Activated naive CD4-positive, alpha-beta T cell treated with anti-CD3 and anti-CD28 coated beads, Interleukin-2, amount 50 U/mL, for 72 hours (primary cell): ENCODE results near the gene APC2. TPM values are rescaled to one million over a fixed set of nuclear protein-coding genes. Genes with fewer than 3 reads are reported as not detected.
A peak's percentile ranks its signal among the peaks of the same experiment; 100 is the strongest.

Source experiments
- ATAC-seq, 2 donors: fragments of 150-1000 bp; cut with Tn5 transposase; 2 replicates each; pipeline ENCODE4 v1.10.0; 2021; ENCODE audit warnings: mild to moderate bottlenecking in 2 of 2, moderate library complexity in 2 of 2
- DNase-seq, 2 donors: peaks; one replicate each; pipeline ENCODE4 v3.0.0; 2021 to 2022; ENCODE audit warnings: low spot score in 2 of 2
- H3K27ac Mint-ChIP-seq, 2 donors: one replicate each; pipeline ENCODE4 v1.8.0; 2022; ENCODE audit warnings: mild to moderate bottlenecking in 2 of 2, mixed read lengths in 2 of 2
- H3K36me3 Mint-ChIP-seq, 2 donors: one replicate each; pipeline ENCODE4 v1.8.0; 2022; ENCODE audit warnings: mixed read lengths in 2 of 2
- H3K9me3 Mint-ChIP-seq, 2 donors: one replicate each; pipeline ENCODE4 v1.8.0; 2022; ENCODE audit warnings: mixed read lengths in 2 of 2
- total RNA-seq, 2 donors: library from RNA; stranded (reverse); gene quantifications; one replicate each; pipeline ENCODE4 v1.2.3, GENCODE V29; 2022

APC2 gene
- total RNA-seq, 2 donors from 2014 or later, result 0.09 to 0.14 TPM

DNA sequence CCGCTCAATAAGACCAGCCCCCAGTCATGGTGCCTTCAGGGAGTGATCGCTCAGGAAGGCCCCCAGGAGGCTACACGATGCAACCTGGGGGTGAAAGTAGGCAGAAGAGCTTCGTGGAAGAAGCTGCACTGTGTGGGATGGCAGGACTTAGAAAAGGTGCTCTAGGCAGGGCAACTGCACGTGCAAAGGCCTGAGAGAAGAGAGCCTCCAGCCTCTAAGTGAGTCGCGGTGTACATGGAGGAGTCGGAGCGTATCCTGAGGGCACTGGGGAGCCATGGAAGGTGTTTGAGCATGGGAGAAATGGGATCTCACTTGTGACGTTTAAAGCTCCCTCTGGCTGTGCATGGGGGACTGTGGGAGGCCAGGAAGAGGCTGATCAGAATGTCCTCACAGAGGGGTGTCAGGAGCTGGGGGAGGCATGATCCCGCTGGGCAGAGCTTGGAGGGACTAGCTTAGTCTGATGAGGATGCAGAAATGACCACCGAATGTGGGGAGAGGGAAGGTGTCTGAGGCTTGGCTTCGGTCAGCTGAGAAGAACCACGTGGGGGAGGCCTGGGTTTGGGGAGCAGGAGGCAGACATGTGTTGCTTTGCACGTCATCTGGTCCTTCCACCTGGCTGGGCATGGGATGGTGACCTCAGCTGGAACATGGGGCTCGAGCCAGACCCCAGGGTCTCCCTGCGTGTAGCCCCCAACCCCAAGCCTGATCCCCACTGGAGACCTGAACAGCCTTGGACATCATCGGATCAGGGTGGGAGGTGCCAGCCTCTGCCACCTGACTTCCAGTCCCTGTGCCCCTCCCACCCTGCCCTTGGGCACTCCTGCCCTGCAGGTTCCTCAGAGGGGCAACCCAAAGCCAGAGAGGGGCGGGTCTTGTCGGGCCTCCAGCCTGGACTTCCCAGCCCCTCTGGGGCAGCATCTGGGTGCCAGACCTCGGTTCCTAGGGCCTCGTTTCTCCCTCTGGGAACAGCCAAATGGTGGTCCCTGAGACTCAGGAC, 1.1 kb downstream of the APC2 start:
- ATAC-seq (no peak), DNase-seq (no peak)
- Mint-ChIP-seq H3K27ac (no peak overlapping the region), H3K36me3 (peaks cover 0 to 7% of the 10 kb centered on the region in 2 donors), H3K9me3 (no peaks in the 10 kb centered on the region)

DNA sequence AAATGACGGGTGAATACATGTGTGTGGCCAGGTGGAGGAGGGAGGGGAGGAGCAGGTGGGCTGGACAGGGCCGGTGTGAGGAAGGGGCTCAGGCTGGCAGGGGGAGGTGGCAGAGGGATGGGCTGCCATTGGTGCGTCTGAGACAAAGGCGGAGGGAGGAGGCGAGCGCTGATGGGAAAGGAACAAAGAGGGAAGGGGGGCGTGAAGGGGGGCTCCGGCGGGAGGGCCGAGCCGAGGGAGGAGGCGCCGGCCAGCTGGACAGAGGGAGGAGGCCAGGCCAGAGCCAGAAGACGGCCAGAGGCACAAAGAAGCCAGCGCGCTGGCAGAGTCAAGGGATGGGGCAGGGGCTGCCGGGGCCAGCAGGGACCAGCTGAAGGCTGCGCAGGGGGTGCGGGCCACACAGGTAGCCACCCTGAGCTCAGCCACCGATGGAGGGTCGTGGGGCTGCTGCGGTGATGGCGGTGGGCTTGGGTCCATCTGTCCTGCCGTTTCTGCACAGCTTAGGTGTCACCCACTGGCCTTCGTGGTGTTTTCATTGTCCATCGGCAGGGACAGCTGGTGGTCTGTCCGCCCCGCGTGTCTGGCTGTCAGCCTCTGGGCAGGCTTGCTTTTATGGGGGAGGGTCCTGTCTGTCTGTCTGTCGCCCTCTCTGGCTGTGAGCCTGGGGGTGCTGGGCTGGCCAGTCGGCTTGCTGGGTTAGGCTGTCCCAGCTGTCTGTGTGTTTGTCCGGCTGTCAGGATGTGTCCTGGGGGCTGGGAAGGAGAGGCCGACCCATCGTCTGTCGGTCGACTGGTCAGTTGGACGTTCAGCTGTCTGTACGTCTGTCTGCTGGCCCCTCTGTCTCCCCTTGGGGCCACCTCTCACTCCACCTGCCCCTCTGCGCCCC, 2.2 kb downstream of the APC2 start:
- Mint-ChIP-seq H3K36me3 (peaks cover 0 to 7% of the 10 kb centered on the region in 2 donors), H3K27ac (no peak overlapping the region), H3K9me3 (no peaks in the 10 kb centered on the region)
- DNase-seq (no peak), ATAC-seq (no peak)

DNA sequence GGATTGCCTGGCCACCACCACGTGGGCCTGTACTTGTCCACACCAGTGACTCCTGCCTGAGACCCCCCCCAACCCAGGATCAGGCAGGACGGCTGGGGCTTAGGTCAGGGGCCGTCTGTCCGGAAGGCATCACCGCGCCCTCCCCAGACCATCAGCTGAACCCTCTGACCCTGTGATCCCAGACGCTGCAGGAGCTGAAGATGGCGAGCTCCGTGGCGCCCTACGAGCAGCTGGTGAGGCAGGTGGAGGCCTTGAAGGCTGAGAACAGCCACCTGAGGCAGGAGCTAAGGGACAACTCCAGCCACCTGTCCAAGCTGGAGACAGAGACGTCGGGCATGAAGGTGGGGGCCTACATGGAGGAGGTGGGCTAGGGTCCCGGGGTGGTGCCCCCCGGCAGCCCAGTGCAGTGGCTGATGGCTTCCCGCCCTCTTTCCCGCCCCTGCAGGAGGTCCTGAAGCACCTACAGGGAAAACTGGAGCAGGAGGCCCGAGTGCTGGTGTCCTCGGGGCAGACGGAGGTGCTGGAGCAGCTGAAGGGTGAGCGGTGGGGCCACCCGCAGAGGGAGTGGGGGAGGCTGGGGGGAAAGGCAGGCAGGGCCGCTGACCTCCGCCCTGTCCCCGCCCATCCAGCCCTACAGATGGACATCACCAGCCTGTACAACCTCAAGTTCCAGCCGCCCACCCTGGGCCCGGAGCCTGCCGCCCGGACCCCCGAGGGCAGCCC, 3.0 kb downstream of the APC2 start:
- ATAC-seq (no peak), DNase-seq (no peak)
- H3K9me3 Mint-ChIP-seq, result no peaks in the 10 kb centered on the region
- no peak overlapping the region for H3K27ac Mint-ChIP-seq
- H3K36me3 Mint-ChIP-seq, result peaks cover 0 to 7% of the 10 kb centered on the region in 2 donors

DNA sequence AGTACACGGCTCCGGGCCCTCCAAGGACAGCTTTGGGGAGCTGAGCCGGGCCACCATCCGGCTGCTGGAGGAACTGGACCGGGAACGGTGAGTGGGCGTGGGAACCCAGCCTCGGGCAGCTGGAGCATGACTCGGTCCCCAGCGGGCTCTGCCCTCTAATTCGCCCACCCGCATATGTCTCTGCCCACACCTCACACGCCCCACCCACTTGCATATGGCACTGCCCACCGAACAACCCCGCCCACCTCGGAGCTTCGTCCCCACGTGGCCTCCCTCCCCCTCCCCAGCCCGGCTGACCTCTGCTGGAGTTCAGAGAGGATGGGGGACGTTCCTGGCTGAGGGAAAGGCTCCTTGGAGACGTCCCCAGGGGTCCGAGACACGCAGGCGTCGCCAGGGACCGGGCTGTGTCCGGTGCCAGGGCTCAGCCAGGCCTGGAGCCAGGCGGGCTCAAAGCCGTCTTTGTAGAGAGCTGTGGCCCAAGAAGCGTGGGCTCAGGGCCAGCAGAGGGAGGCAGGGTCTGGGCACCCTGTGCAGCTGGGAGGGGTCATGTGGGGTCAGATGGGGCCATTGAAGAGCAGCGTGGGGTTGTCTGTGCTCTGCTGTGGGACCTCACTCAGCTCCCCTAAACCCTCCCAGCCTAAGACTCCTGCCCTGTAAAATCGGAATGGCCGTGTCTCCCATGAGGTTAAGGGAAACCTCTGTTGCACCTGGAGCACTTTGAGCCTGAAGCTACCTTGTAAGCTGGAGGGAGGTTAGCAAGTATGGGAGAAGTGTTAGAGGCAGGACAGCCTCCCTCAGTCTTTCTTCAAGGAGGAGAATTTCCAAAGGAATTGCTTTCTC, 3.8 kb downstream of the APC2 start:
- no peak overlapping the region for H3K27ac Mint-ChIP-seq
- no peak for ATAC-seq
- no peak for DNase-seq
- no peaks in the 10 kb centered on the region for H3K9me3 Mint-ChIP-seq
- H3K36me3 Mint-ChIP-seq, result peaks cover 0 to 7% of the 10 kb centered on the region in 2 donors

DNA sequence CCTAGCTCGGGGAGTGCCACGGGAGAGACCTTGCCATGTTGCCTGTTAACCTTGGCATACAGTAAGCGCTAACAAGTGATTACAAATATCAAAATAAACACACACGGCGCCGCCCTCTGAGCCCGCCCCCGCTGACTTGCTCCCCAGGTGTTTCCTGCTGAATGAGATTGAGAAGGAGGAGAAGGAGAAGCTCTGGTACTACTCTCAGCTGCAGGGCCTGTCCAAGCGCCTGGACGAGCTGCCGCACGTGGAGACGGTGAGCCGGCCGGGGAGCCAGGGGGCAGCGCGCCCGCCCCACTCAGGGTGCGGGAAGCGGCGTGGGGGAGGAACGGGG, 5.0 kb downstream of the APC2 start:
- Mint-ChIP-seq H3K27ac (no peak overlapping the region), H3K9me3 (no peaks in the 10 kb centered on the region), H3K36me3 (peaks cover 0 to 7% of the 10 kb centered on the region in 2 donors)
- DNase-seq (no peak), ATAC-seq (peak in 1 of 2 donors; percentile 7)

DNA sequence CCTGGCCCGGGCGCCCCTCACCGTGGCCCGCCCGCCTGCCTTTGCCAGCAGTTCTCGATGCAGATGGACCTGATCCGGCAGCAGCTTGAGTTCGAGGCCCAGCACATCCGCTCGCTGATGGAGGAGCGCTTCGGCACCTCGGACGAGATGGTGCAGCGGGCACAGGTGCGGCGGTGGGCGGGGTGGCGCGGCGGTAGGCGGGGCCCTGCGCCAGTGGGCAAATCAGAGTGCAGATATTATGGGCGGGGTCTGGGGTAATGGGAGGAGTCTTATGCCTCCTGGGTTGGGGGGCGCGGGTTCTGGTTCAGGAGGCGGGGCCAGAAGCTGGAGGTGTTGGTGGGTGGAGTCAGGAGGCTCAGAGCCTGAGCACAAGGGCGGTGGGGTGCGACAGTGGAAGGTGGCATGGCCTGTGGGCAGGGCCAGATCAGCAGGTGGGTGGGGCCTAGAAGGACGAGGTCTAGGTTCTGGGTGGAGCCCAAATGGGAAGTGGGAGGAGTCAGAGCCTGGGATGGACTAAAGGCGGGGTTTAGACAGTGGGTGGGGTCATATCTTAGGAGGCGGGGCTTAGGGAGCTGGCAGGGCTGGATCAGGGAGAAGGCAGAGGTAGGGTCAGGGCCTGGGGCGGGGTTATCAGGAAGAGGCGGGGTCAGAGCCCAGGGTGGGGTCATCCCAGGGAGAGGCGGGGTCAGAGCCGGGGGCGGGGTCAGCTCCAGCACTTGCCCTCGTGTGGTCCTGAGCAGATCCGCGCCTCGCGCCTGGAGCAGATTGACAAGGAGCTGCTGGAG, 5.6 kb downstream of the APC2 start:
- ATAC-seq (peak; percentile 52 to 69), DNase-seq (peak in 1 of 2 donors; percentile 74)
- peaks cover 0 to 4% of the 10 kb centered on the region in 2 donors for H3K36me3 Mint-ChIP-seq
- no peak overlapping the region for H3K27ac Mint-ChIP-seq
- H3K9me3 Mint-ChIP-seq, result no peaks in the 10 kb centered on the region

GRCh38 chr19:1456121-1456900, 6.4 kb downstream of the APC2 start:
- no peaks in the 10 kb centered on the region for H3K9me3 Mint-ChIP-seq

DNA sequence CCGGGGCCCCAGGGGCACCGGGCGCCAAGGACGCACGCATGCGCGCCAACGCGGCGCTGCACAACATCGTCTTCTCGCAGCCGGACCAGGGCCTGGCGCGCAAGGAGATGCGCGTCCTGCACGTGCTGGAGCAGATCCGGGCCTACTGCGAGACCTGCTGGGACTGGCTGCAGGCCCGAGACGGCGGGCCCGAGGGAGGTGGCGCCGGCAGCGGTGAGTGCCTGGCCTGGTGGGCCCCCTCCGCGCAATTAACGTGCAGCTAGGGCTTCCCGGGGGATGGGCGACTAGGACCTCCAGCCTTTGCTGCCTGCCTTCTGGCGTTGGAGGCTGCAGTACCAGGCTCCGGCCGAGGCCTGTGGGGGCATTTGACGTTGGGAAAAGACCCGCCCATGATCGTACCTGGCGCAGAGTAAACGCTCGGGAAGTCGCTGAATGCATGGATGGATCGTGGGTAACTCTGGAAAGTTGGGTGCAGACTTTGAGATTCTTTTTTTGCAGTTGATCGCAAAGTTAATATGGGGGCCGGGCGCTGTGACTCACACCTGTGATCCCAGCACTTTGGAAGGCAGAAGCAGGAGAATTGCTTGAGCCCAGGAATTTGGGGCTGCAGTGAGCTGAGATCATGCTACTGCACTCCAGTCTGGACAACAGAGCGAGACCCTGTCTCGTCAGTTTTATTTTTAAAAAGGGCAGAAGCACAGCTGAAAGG, 7.3 kb downstream of the APC2 start:
- no peak overlapping the region for H3K27ac Mint-ChIP-seq
- no peaks in the 10 kb centered on the region for H3K9me3 Mint-ChIP-seq
- H3K36me3 Mint-ChIP-seq, result no peaks in the 10 kb centered on the region
- ATAC-seq, result no peak
- DNase-seq, result no peak

More at GRCh38 chr19:1456121-1456900, 6.4 kb downstream of the APC2 start:
- H3K36me3 Mint-ChIP-seq, result no peaks in the 10 kb centered on the region
- no peak for ATAC-seq
- H3K27ac Mint-ChIP-seq, result no peak overlapping the region
- DNase-seq, result no peak

GRCh38 chr19:1457892-1458291, 8.0 kb downstream of the APC2 start:
- Mint-ChIP-seq H3K27ac (no peak overlapping the region), H3K9me3 (no peaks in the 10 kb centered on the region), H3K36me3 (no peaks in the 10 kb centered on the region)
- no peak for DNase-seq
- no peak for ATAC-seq

DNA sequence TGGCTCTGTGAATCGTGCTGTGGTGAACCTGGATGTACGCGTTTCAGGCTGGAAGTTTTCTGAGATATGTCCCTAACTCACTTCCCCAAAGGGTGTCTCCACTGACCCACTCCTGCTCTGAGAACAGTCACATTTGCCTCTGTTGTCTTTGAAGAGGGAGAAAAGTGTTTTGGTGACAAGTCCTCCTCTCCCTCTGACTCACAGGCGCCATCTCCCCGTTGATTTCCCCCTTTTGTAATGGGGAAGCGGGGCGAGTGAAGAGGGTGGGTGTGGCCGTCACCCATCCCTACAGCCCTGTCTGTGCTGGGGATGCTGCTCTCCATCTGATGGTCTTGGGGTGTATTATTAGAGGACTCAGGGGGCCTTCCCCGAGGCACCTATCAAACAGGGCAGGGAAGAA, 9.6 kb downstream of the APC2 start:
- ATAC-seq, result no peak

GRCh38 chr19:1460033-1460995, 10.4 kb downstream of the APC2 start:
- Mint-ChIP-seq H3K36me3 (no peaks in the 10 kb centered on the region), H3K9me3 (no peaks in the 10 kb centered on the region), H3K27ac (no peak overlapping the region)
- no peak for DNase-seq
- ATAC-seq, result no peak

More for the DNA sequence above, 9.6 kb downstream of the APC2 start:
- no peak overlapping the region for H3K27ac Mint-ChIP-seq
- no peaks in the 10 kb centered on the region for H3K9me3 Mint-ChIP-seq
- no peak for DNase-seq
- H3K36me3 Mint-ChIP-seq, result no peaks in the 10 kb centered on the region

DNA sequence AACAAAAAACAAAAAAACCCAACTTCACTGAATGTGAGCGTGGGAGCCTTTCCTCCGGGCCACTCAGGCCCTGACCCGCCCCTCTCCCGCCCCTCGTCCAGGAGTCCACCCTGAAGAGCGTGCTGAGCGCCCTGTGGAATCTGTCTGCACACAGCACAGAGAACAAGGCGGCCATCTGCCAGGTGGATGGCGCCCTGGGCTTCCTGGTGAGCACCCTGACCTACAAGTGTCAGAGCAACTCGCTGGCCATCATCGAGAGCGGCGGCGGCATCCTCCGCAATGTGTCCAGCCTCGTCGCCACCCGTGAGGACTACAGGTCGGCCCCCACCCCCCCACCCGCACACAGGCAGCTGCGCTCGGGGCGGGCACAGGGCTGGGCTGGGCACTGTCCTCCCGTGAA, 11.9 kb downstream of the APC2 start:
- DNase-seq (no peak), ATAC-seq (no peak)
- no peaks in the 10 kb centered on the region for H3K9me3 Mint-ChIP-seq
- no peaks in the 10 kb centered on the region for H3K36me3 Mint-ChIP-seq
- H3K27ac Mint-ChIP-seq, result no peak overlapping the region
